AG09309 (cell line): Measurements from ENCODE around the gene TTC6.

ENCODE experiments used
- DNase-seq: peaks from one replicate; pipeline ENCODE4 v3.0.0-alpha.2; 2010; ENCODE audit warnings: low read depth
- H3K4me3 ChIP-seq: 2 replicates; pipeline ENCODE4 v1.5.1; 2011; ENCODE audit warnings: mild to moderate bottlenecking, low read depth, low read length, moderate library complexity; ENCODE audit not compliant: control insufficient read depth
- TF ChIP-seq, protein P1 (sequence below): IDR thresholded peaks from 2 replicates; pipeline ENCODE4 v1.5.1; 2011; ENCODE audit warnings: mild to moderate bottlenecking, low read depth, low read length, inconsistent platforms; ENCODE audit not compliant: insufficient read depth, control insufficient read depth; ENCODE audit errors: missing control alignments

TTC6 gene

DNA sequence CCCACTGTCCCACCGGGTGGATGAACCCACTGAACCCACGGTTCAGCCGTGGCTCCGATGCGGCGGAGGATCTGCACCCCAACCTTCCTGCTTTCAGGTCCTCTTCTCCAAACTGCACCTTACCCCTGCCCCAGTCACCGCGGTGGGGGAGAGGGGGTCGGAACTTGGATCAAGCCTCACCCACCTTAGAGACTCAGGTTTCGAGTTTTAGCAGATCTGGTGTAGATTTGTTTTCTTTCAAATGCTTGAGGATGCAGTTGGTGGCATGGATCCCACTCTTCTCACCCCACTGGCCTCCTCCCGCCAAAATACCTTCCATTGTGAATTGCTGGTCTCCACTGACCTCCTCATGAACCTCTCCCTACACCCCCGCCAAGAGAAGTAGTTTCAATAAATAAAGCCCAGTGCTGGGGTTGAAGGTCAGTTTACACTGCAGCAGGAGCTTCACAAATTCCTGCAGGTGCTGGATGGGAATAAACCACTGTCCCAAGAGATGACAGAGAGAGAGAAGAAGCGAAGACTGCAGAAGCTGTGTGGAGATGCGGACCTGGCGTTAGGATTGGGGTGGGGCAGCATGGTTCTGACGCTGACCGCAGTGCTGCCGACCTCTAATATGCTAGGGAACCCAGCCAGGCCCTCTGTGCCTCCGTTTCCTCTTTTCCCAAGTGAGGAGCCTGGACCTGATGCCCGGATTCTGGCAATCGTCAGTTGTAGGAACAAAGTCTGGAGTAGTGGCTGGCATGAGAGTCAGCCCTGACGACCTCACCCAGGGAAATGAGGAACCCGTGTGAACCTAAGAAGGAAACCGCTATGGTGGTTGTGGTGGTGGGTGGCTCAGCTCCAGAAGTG is 7.4 kb downstream of the TTC6 start:
- H3K4me3 ChIP-seq = no peak overlapping the region
- TF ChIP-seq, protein P1, sequence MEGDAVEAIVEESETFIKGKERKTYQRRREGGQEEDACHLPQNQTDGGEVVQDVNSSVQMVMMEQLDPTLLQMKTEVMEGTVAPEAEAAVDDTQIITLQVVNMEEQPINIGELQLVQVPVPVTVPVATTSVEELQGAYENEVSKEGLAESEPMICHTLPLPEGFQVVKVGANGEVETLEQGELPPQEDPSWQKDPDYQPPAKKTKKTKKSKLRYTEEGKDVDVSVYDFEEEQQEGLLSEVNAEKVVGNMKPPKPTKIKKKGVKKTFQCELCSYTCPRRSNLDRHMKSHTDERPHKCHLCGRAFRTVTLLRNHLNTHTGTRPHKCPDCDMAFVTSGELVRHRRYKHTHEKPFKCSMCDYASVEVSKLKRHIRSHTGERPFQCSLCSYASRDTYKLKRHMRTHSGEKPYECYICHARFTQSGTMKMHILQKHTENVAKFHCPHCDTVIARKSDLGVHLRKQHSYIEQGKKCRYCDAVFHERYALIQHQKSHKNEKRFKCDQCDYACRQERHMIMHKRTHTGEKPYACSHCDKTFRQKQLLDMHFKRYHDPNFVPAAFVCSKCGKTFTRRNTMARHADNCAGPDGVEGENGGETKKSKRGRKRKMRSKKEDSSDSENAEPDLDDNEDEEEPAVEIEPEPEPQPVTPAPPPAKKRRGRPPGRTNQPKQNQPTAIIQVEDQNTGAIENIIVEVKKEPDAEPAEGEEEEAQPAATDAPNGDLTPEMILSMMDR = no peak
- DNase-seq = no peak

DNA sequence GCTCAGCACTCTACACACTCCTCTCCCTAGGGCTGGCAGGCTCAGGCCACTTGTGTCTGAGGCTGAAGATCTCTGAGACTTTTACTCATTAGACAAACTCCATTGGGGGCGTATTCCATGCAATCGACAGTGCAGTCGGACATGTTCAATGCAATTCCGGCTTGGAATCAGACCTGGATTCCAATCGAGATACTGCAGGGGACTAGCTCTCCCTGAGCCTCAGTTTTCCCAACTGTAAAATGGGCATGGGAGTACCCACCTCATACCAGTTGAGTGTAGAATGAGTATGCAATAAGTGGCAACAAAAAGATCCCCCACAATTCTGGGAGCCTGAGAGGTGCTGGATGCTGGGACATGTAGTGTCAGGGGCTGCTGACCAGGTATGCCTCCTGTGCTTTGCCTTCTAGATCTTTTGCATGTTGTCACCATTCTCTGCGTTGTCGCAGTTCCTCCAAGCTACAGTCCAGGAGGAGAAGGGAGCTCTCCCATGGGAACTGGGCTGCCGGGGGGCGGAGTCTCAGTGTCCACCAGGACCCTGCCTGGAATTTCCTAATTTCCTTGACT is 8.3 kb downstream of the TTC6 start:
- no peak for DNase-seq

DNA sequence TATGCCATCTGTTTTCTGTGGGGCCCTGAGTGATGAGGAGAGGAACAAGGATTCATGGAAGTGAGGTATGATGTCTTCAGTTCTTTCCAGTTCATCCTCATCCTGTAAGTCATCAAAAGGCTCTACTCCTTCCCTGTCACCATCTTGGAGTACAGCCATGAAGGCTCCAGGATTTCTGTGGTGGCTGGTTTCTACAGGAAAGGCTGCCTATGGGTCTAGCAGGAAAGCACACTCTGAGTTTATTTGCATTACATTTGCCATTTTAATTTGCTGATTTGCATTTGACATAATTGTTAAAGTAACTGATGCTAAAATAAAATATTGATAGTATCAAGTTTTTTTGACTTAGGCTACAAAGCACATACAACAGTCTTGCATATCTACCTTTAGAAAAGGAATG is 11.2 kb downstream of the TTC6 start:
- H3K4me3 ChIP-seq = no peak overlapping the region
- no peak for DNase-seq
- TF ChIP-seq, protein P1 = no peak

More for the DNA sequence above, 8.3 kb downstream of the TTC6 start:
- H3K4me3 ChIP-seq = no peak overlapping the region
- TF ChIP-seq, protein P1 = no peak

DNA sequence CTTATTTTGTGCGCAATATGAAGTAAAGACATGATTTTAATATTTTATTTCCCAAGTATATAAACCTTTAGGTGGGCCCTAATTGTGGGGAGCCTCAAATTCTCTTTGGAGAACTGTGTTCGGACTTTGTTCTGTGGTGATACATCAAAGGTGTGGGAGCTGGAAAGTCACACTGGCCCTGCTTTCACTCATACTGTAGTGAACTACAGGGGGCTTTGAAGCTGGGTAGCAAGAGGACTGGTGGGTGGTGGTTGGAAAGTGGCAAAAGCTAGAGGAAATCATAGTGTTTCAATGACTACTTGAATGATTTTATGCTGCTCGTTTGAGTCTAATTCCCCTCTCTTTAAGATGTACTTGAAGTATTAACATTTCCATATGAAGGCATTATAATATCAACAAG is 13.2 kb downstream of the TTC6 start:
- no peak overlapping the region for H3K4me3 ChIP-seq
- TF ChIP-seq, protein P1 = no peak
- DNase-seq = no peak

DNA sequence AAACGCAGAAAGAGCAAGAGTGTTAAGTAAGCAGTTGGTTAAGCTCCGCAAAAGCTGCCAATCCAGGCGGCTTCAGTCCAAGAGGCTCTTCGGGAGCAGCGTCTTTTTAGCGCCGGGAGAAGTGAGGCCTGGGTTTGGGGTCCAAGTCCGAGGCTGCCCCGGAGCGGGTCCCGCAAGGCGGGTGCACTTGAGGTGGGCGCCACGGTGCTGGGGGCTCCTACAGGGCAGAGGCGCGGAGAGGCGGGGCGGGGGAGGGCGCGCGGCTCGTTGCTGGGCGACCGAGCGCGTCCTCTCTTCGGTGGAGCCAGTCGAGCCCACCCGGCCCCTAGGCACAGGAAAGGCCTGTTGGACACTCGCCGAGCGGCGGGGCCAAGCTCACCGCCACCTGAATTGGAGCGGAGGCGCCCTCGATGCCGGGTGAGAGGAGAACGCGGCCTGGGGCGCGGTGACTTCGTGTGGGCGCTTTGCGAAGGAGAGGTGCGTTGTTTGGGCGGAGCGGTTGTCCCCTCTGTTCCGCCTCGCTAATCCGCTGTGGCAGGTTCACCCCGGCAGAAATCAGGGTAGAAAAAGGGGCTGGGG is 15.6 kb downstream of the TTC6 start:
- H3K4me3 ChIP-seq = no peak overlapping the region
- DNase-seq = no peak
- TF ChIP-seq, protein P1 = no peak

DNA sequence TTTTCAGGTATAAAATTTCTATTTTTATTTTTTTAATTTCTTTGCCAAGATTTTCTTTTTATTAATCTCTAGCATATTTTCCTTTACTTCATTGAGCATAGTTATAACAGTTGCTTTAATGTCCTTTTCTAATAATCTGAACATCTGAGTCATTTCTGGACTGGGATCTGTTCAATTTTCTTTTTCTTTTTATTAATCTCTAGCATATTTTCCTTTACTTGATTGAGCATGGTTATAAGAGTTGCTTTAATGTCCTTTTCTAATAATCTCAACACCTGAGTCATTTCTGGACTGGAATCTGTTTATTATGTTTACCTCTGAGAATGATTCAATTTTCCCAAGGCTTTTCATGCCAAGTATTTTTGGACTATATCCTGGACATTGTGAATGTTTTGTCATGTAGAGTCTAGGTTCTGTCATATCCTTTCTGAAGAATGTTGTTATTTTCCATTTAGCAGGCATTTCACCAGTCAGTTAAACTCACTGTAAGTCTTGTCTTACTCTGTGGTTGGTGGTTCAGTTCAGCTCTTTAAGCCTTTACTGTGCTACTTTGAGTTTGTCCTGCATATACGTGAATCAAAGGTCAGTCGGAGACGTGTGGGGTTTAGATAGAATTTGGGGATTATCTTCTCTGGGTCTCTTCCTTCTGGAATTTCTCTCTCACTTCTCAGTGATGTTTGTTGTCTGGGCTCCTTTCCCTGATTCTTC is 20.3 kb downstream of the TTC6 start:
- no peak for DNase-seq
- TF ChIP-seq, protein P1 = no peak
- H3K4me3 ChIP-seq = no peak overlapping the region
